ENCODE measurements around the gene SRRM3. TPM values are rescaled to one million over a fixed set of nuclear protein-coding genes. Genes with fewer than 3 reads are reported as not detected.
A peak's percentile ranks its signal among the peaks of the same experiment; 100 is the strongest.

Gene SRRM3
- polyA plus RNA-seq, 1 donor = 5.8 TPM

- no peak for DNase-seq
- Histone ChIP-seq H3K27me3 (ENCODE audit: control insufficient read depth, insufficient read depth, low read length) (no peaks in the 10 kb centered on the region), H3K27ac (ENCODE audit: low read length) (no peak overlapping the region), H3K36me3 (ENCODE audit: control insufficient read depth, insufficient read depth, low read length) (no peaks in the 10 kb centered on the region), H3K9me3 (ENCODE audit: control insufficient read depth, low read depth, low read length) (no peaks in the 10 kb centered on the region), H3K4me3 (ENCODE audit: low read length) (no peak overlapping the region), H3K4me1 (ENCODE audit: control insufficient read depth, insufficient read depth, low read length) (peaks cover 10% of the 10 kb centered on the region)
- no CpG with 5 or more reads among the region's 5 CpGs for WGBS (ENCODE audit: insufficient coverage, low lambda C conversion rate)
Measured at GRCh38 chr7:76315364-76315763, 113.7 kb downstream of the SRRM3 start.

- Histone ChIP-seq H3K9me3 (ENCODE audit: control insufficient read depth, low read depth, low read length) (no peaks in the 10 kb centered on the region), H3K36me3 (ENCODE audit: control insufficient read depth, insufficient read depth, low read length) (no peaks in the 10 kb centered on the region), H3K27me3 (ENCODE audit: control insufficient read depth, insufficient read depth, low read length) (no peaks in the 10 kb centered on the region), H3K27ac (ENCODE audit: low read length) (peak overlapping the region; percentile 94), H3K4me1 (ENCODE audit: control insufficient read depth, insufficient read depth, low read length) (peaks cover 10% of the 10 kb centered on the region), H3K4me3 (ENCODE audit: low read length) (peak overlapping the region; percentile 72)
- WGBS (ENCODE audit: insufficient coverage, low lambda C conversion rate) = no CpG with 5 or more reads among the region's 14 CpGs
- DNase-seq = no peak
Measured at GRCh38 chr7:76316984-76317781, 115.5 kb downstream of the SRRM3 start.

- Histone ChIP-seq H3K4me1 (ENCODE audit: control insufficient read depth, insufficient read depth, low read length) (peaks cover 10% of the 10 kb centered on the region), H3K27me3 (ENCODE audit: control insufficient read depth, insufficient read depth, low read length) (no peaks in the 10 kb centered on the region), H3K9me3 (ENCODE audit: control insufficient read depth, low read depth, low read length) (no peaks in the 10 kb centered on the region), H3K27ac (ENCODE audit: low read length) (peak overlapping the region; percentile 94), H3K4me3 (ENCODE audit: low read length) (peak overlapping the region; percentile 72), H3K36me3 (ENCODE audit: control insufficient read depth, insufficient read depth, low read length) (no peaks in the 10 kb centered on the region)
- 0% methylated on average over 2 of the region's 50 CpGs for WGBS (ENCODE audit: insufficient coverage, low lambda C conversion rate)
- peak; percentile 98 for DNase-seq
Measured at GRCh38 chr7:76317782-76318487, 116.2 kb downstream of the SRRM3 start.

DNA sequence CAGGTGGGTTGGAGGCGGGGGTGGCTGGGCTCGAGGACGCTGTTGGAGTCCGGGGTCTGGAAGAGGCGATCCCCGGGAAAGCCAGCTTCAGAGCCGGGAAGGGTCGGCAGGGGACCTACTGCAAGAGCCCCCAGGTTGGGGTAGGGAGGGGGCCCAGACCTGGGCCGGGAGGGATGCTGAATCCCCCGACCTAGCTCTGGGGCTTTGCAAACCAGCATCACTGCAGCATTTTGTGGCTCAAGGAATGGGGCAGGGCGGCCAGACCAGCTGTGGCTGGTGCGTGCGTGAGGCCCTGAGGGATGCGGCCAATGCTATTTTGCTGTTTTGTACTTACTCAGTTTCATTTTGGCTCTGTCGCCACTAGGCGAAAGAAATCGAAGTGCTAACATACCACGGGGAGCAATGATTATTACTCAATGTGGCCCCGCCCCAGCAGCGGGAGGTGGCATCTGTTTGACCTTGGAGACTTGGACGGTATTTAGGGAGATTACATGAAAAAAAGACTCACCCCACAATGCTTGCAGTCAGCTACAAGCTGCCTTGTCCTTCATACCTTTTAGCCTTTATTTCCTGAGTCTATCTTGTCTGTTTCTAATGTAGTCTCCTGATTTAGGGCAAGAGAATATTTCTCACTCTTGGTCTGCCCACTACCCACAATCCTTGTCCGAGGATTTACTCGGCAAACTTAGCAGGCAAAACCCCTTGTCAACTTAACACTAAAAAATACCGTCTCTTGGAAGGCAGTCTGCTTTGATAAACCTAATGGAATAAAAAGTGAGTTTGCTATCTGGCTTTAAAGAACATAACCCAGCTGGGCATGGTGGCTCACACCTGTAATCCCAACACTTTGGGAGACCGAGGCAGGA, 117.0 kb downstream of the SRRM3 start:
- Histone ChIP-seq H3K27me3 (ENCODE audit: control insufficient read depth, insufficient read depth, low read length) (no peaks in the 10 kb centered on the region), H3K27ac (ENCODE audit: low read length) (peak overlapping the region; percentile 94), H3K9me3 (ENCODE audit: control insufficient read depth, low read depth, low read length) (no peaks in the 10 kb centered on the region), H3K4me1 (ENCODE audit: control insufficient read depth, insufficient read depth, low read length) (peaks cover 10% of the 10 kb centered on the region), H3K36me3 (ENCODE audit: control insufficient read depth, insufficient read depth, low read length) (no peaks in the 10 kb centered on the region), H3K4me3 (ENCODE audit: low read length) (peak overlapping the region; percentile 72)
- DNase-seq = peak; percentile 80 to 91
- 0% methylated on average over 1 of the region's 25 CpGs for WGBS (ENCODE audit: insufficient coverage, low lambda C conversion rate)

DNA sequence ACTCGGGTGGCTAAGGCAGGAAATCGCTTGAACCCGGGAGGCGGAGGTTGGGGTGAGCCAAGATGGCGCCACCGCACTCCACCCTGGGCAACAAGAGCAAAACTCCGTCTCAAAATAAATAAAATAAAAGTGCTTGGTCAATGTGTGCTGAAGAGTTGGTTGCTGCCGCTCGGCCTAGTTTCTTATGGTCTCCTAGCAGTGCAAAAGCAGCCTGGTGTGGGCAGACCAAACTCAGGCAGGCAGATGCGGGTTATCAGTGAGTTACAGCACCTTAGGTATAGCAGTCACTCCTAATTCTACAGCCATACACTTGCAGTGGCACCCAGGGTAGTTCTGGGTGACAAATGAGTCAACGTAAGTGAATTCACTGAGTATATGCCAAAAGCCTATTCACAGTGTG, 123.4 kb downstream of the SRRM3 start:
- Histone ChIP-seq H3K36me3 (ENCODE audit: control insufficient read depth, insufficient read depth, low read length) (peaks cover 36% of the 10 kb centered on the region), H3K27me3 (ENCODE audit: control insufficient read depth, insufficient read depth, low read length) (no peaks in the 10 kb centered on the region), H3K27ac (ENCODE audit: low read length) (no peak overlapping the region), H3K9me3 (ENCODE audit: control insufficient read depth, low read depth, low read length) (no peaks in the 10 kb centered on the region), H3K4me3 (ENCODE audit: low read length) (no peak overlapping the region), H3K4me1 (ENCODE audit: control insufficient read depth, insufficient read depth, low read length) (no peaks in the 10 kb centered on the region)
- no peak for DNase-seq
- no CpG with 5 or more reads among the region's 11 CpGs for WGBS (ENCODE audit: insufficient coverage, low lambda C conversion rate)

- H3K9me3 ChIP-seq (ENCODE audit: control insufficient read depth, low read depth, low read length) = no peaks in the 10 kb centered on the region
Measured at GRCh38 chr7:76325811-76326210, 124.1 kb downstream of the SRRM3 start.

DNA sequence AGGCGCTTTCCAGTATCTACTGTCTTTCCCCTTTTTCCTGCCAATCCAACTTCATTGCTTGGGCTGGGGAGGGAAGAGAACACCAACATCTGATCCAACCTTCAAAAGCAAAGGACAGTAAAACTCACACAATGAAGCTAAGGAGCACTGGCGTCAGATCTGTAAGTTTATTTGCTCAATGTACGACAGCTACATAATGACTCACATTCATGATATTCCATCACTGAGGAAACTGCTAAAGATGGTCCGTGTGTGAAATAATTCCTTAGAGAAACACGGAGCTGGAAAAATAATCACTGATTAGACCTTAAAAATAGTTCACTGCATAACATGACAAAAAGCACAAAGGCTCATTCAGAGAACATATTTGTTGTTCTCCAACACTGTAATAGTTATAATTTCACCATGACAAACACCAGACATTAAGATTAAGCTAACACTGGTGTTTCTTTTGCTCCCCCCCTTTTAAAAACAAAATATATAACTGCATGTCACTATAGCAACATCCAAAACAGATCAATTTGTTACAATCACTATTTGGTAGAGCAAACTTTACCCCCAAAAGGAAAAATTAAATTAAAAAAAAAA, 125.0 kb downstream of the SRRM3 start:
- H3K9me3 ChIP-seq (ENCODE audit: control insufficient read depth, low read depth, low read length) = peaks cover 2% of the 10 kb centered on the region
- no peaks in the 10 kb centered on the region for H3K27me3 ChIP-seq (ENCODE audit: control insufficient read depth, insufficient read depth, low read length)
- no peak overlapping the region for H3K4me3 ChIP-seq (ENCODE audit: low read length)
- no peak for DNase-seq
- H3K27ac ChIP-seq (ENCODE audit: low read length) = no peak overlapping the region
- no peaks in the 10 kb centered on the region for H3K4me1 ChIP-seq (ENCODE audit: control insufficient read depth, insufficient read depth, low read length)
- no CpG with 5 or more reads among the region's 5 CpGs for WGBS (ENCODE audit: insufficient coverage, low lambda C conversion rate)
- peaks cover 40% of the 10 kb centered on the region for H3K36me3 ChIP-seq (ENCODE audit: control insufficient read depth, insufficient read depth, low read length)

More at GRCh38 chr7:76325811-76326210, 124.1 kb downstream of the SRRM3 start:
- Histone ChIP-seq H3K4me1 (ENCODE audit: control insufficient read depth, insufficient read depth, low read length) (no peaks in the 10 kb centered on the region), H3K36me3 (ENCODE audit: control insufficient read depth, insufficient read depth, low read length) (peaks cover 38% of the 10 kb centered on the region), H3K27ac (ENCODE audit: low read length) (no peak overlapping the region), H3K27me3 (ENCODE audit: control insufficient read depth, insufficient read depth, low read length) (no peaks in the 10 kb centered on the region), H3K4me3 (ENCODE audit: low read length) (no peak overlapping the region)
- 100% methylated on average over 1 of the region's 5 CpGs for WGBS (ENCODE audit: insufficient coverage, low lambda C conversion rate)
- DNase-seq = no peak

DNA sequence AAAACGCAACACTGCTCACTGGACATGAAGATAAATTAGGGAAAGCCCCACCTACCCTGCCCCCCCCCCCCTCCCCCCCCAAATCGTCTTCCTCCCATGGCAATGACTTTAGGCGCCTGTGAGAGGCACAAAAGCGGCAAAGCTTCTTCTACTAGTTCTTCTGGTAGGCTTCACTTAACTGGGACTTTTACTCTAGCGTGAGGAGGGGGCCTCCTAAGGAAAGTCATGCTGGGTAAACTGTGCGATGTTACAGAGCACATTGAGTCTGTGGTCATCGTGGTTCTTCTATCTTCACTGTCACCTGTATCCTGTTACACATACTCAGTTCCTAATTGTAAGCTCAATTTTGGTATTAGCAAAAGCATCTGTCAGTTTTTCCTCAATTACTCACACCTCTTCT, 125.9 kb downstream of the SRRM3 start:
- no CpG with 5 or more reads among the region's 7 CpGs for WGBS (ENCODE audit: insufficient coverage, low lambda C conversion rate)
- DNase-seq = no peak
- H3K27me3 ChIP-seq (ENCODE audit: control insufficient read depth, insufficient read depth, low read length) = no peaks in the 10 kb centered on the region
- H3K4me1 ChIP-seq (ENCODE audit: control insufficient read depth, insufficient read depth, low read length) = no peaks in the 10 kb centered on the region
- no peak overlapping the region for H3K4me3 ChIP-seq (ENCODE audit: low read length)
- H3K27ac ChIP-seq (ENCODE audit: low read length) = no peak overlapping the region
- peaks cover 44% of the 10 kb centered on the region for H3K36me3 ChIP-seq (ENCODE audit: control insufficient read depth, insufficient read depth, low read length)
- H3K9me3 ChIP-seq (ENCODE audit: control insufficient read depth, low read depth, low read length) = peaks cover 2% of the 10 kb centered on the region

GRCh38 chr7:76328389-76328788, 126.7 kb downstream of the SRRM3 start:
- Histone ChIP-seq H3K27ac (ENCODE audit: low read length) (no peak overlapping the region), H3K9me3 (ENCODE audit: control insufficient read depth, low read depth, low read length) (peaks cover 2% of the 10 kb centered on the region), H3K4me1 (ENCODE audit: control insufficient read depth, insufficient read depth, low read length) (no peaks in the 10 kb centered on the region), H3K27me3 (ENCODE audit: control insufficient read depth, insufficient read depth, low read length) (no peaks in the 10 kb centered on the region), H3K4me3 (ENCODE audit: low read length) (no peak overlapping the region), H3K36me3 (ENCODE audit: control insufficient read depth, insufficient read depth, low read length) (peaks cover 44% of the 10 kb centered on the region)
- no CpG with 5 or more reads among the region's 15 CpGs for WGBS (ENCODE audit: insufficient coverage, low lambda C conversion rate)
- DNase-seq = no peak

DNA sequence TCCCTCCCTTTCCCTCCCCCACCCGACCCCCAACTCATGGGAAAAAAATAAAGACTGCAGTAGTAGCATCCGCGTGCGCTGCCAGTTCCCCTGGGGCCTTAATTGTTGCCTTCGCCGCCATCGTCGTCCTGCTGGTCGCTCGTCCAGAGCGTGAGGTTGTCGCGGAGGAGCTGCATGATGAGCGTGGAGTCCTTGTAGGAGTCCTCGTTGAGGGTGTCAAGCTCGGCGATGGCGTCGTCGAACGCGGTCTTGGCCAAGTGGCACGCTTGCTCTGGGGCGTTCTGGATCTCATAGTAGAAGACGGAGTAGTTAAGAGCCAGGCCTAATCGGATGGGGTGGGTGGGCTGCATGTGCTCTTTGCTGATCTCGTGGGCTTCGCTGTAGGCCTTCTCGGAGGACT, 127.8 kb downstream of the SRRM3 start:
- no CpG with 5 or more reads among the region's 29 CpGs for WGBS (ENCODE audit: insufficient coverage, low lambda C conversion rate)
- no peaks in the 10 kb centered on the region for H3K4me1 ChIP-seq (ENCODE audit: control insufficient read depth, insufficient read depth, low read length)

More for the DNA sequence above, 127.8 kb downstream of the SRRM3 start:
- no peaks in the 10 kb centered on the region for H3K27me3 ChIP-seq (ENCODE audit: control insufficient read depth, insufficient read depth, low read length)
- H3K27ac ChIP-seq (ENCODE audit: low read length) = no peak overlapping the region
- no peak for DNase-seq
- no peak overlapping the region for H3K4me3 ChIP-seq (ENCODE audit: low read length)
- peaks cover 2% of the 10 kb centered on the region for H3K9me3 ChIP-seq (ENCODE audit: control insufficient read depth, low read depth, low read length)
- peaks cover 44% of the 10 kb centered on the region for H3K36me3 ChIP-seq (ENCODE audit: control insufficient read depth, insufficient read depth, low read length)
